Mesenchymal stem cell (in vitro differentiated cells and primary cell): Measurements from ENCODE around the gene CLP1.

Experiments
- DNase-seq: peaks from one replicate; pipeline ENCODE4 v3.0.0-alpha.2; 2013
- H2AFZ ChIP-seq: one replicate; pipeline ENCODE4 v1.6.1; 2013; ENCODE audit warnings: low read depth, mild to moderate bottlenecking, control low read depth, inconsistent platforms, low read length, moderate library complexity
- H2AK5ac ChIP-seq: 2 replicates; pipeline ENCODE4 v1.6.1; 2013; ENCODE audit warnings: low read length, moderate library complexity, mild to moderate bottlenecking, inconsistent platforms; ENCODE audit not compliant: severe bottlenecking
- H2BK120ac ChIP-seq: one replicate; pipeline ENCODE4 v1.6.1; 2013; ENCODE audit warnings: low read depth, mild to moderate bottlenecking, inconsistent platforms, low read length, moderate library complexity
- H2BK12ac ChIP-seq, 2 experiments: one replicate each; pipeline ENCODE4 v1.6.1; 2013; ENCODE audit warnings: inconsistent platforms in 2 of 2, low read length in 2 of 2, mild to moderate bottlenecking in 2 of 2, moderate library complexity in 2 of 2, control low read depth in 1 of 2
- H2BK15ac ChIP-seq: one replicate; pipeline ENCODE4 v1.6.1; 2013; ENCODE audit warnings: mild to moderate bottlenecking, low read depth, inconsistent platforms; ENCODE audit not compliant: poor library complexity, severe bottlenecking
- H2BK5ac ChIP-seq: 2 replicates; pipeline ENCODE4 v1.6.1; 2013; ENCODE audit warnings: low read depth, mild to moderate bottlenecking, low read length, control low read depth, inconsistent platforms; ENCODE audit not compliant: poor library complexity, severe bottlenecking
- H3K14ac ChIP-seq, 2 experiments: one replicate each; pipeline ENCODE4 v1.6.1; 2013; ENCODE audit warnings: inconsistent platforms in 2 of 2, low read length in 2 of 2, control low read depth in 1 of 2, mild to moderate bottlenecking in 1 of 2, moderate library complexity in 1 of 2
- H3K18ac ChIP-seq, 2 experiments: one replicate each; pipeline ENCODE4 v1.6.1; 2013; ENCODE audit warnings: inconsistent platforms in 2 of 2, low read length in 2 of 2, control low read depth in 1 of 2, low read depth in 1 of 2, mild to moderate bottlenecking in 1 of 2
- H3K23ac ChIP-seq, 2 experiments: one replicate each; pipeline ENCODE4 v1.6.1; 2013; ENCODE audit warnings: inconsistent platforms in 2 of 2, low read length in 2 of 2, mild to moderate bottlenecking in 2 of 2, moderate library complexity in 2 of 2, control low read depth in 1 of 2
- H3K27ac ChIP-seq: 2 replicates; pipeline ENCODE4 v1.5.1; 2013; ENCODE audit warnings: mild to moderate bottlenecking, moderate library complexity, low read length, control low read depth, inconsistent platforms; ENCODE audit not compliant: poor library complexity, severe bottlenecking
- H3K27me3 ChIP-seq, 2 experiments: 2 replicates each; pipeline versions ENCODE4 v1.6.1 to v1.7.0; 2013; ENCODE audit warnings: low read length in 2 of 2, mild to moderate bottlenecking in 2 of 2, moderate library complexity in 2 of 2, control low read depth in 1 of 2, inconsistent platforms in 1 of 2; ENCODE audit not compliant: control insufficient read depth in 1 of 2, insufficient read depth in 1 of 2
- H3K36me3 ChIP-seq, 2 experiments: 2 replicates each; pipeline versions ENCODE4 v1.6.1 to v1.7.0; 2013; ENCODE audit warnings: low read length in 2 of 2, control low read depth in 1 of 2, inconsistent platforms in 1 of 2, low read depth in 1 of 2, mild to moderate bottlenecking in 1 of 2; ENCODE audit not compliant: insufficient read depth in 2 of 2, control insufficient read depth in 1 of 2
- H3K4ac ChIP-seq, 2 experiments: one replicate each; pipeline ENCODE4 v1.6.1; 2013; ENCODE audit warnings: inconsistent platforms in 2 of 2, low read length in 2 of 2, mild to moderate bottlenecking in 2 of 2, moderate library complexity in 2 of 2, control low read depth in 1 of 2, low read depth in 1 of 2
- H3K4me1 ChIP-seq: 2 replicates; pipeline ENCODE4 v1.6.1; 2013; ENCODE audit warnings: low read depth, low read length, control low read depth; ENCODE audit not compliant: control insufficient read depth, insufficient read depth
- H3K4me2 ChIP-seq: 2 replicates; pipeline ENCODE4 v1.6.1; 2013; ENCODE audit warnings: low read length, mild to moderate bottlenecking, inconsistent platforms; ENCODE audit not compliant: poor library complexity, severe bottlenecking
- H3K4me3 ChIP-seq, 2 experiments: 2 replicates each; pipeline versions ENCODE4 v1.5.1 to v1.7.0; 2013; ENCODE audit warnings: low read length in 2 of 2, mild to moderate bottlenecking in 2 of 2, control low read depth in 1 of 2, low read depth in 1 of 2; ENCODE audit not compliant: insufficient read depth in 1 of 2
- H3K79me1 ChIP-seq: replicated peaks from 2 replicates; pipeline ENCODE4 v1.6.1; 2013; ENCODE audit warnings: mild to moderate bottlenecking, control low read depth, low read length, inconsistent platforms; ENCODE audit not compliant: poor library complexity, severe bottlenecking
- H3K9ac ChIP-seq: 2 replicates; pipeline ENCODE4 v1.7.0; 2013; ENCODE audit warnings: mild to moderate bottlenecking, low read length, moderate library complexity
- H3K9me3 ChIP-seq: 2 replicates; pipeline ENCODE4 v1.7.0; 2013; ENCODE audit warnings: mild to moderate bottlenecking, low read length; ENCODE audit not compliant: control insufficient read depth
- H4K8ac ChIP-seq: one replicate; pipeline ENCODE4 v1.6.1; 2013; ENCODE audit warnings: inconsistent platforms, mild to moderate bottlenecking, low read length, moderate library complexity
- H4K91ac ChIP-seq: one replicate; pipeline ENCODE4 v1.6.1; 2013; ENCODE audit warnings: mild to moderate bottlenecking, low read length, inconsistent platforms
- WGBS: methylation state at CpG from one replicate; pipeline ENCODE4 v1.1.7; 2013; ENCODE audit warnings: mixed read lengths; 5-methylcytosine and 5-hydroxymethylcytosine counted together

Gene CLP1

DNA sequence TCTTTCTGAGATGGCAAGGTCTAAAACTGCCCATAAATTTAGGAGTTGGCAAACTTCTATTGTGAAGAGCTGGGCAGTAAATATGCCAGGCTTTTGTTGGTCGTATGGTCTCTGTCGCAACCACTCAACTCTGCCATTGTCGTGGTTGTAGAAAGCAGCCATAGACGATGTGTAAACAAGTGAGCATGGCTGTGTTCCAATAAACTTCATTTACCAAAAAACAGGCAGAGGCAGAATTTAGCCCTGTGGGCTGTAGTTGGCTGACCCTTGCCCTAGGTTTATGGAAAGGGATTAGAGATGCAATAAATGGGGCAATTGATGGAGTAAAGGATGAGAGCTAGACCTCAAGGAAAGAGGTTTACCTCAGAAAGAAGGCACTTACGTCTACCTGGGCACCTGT, 25.4 kb upstream of the CLP1 start:
- no peaks in the 10 kb centered on the region for H3K36me3 ChIP-seq
- no peak overlapping the region for H3K4ac ChIP-seq
- WGBS, result 46% methylated on average over 5 of the region's 5 CpGs
- no peak overlapping the region for H3K4me2 ChIP-seq
- H2AK5ac ChIP-seq, result no peak overlapping the region
- no peak overlapping the region for H2BK120ac ChIP-seq
- H3K9ac ChIP-seq, result no peak overlapping the region
- no peak overlapping the region for H2AFZ ChIP-seq
- H3K4me3 ChIP-seq, result no peak overlapping the region
- no peak overlapping the region for H2BK12ac ChIP-seq
- no peak for DNase-seq
- H4K8ac ChIP-seq, result no peak overlapping the region
- no peak overlapping the region for H3K14ac ChIP-seq
- H2BK15ac ChIP-seq, result no peak overlapping the region
- peaks cover 27 to 32% of the 10 kb centered on the region in 2 experiments for H3K27me3 ChIP-seq
- no peak overlapping the region for H3K18ac ChIP-seq
- H2BK5ac ChIP-seq, result no peak overlapping the region
- H3K4me1 ChIP-seq, result no peaks in the 10 kb centered on the region
- no peaks in the 10 kb centered on the region for H3K9me3 ChIP-seq
- no peaks in the 10 kb centered on the region for H3K79me1 ChIP-seq
- no peak overlapping the region for H3K27ac ChIP-seq
- no peak overlapping the region for H4K91ac ChIP-seq
- no peak overlapping the region for H3K23ac ChIP-seq

DNA sequence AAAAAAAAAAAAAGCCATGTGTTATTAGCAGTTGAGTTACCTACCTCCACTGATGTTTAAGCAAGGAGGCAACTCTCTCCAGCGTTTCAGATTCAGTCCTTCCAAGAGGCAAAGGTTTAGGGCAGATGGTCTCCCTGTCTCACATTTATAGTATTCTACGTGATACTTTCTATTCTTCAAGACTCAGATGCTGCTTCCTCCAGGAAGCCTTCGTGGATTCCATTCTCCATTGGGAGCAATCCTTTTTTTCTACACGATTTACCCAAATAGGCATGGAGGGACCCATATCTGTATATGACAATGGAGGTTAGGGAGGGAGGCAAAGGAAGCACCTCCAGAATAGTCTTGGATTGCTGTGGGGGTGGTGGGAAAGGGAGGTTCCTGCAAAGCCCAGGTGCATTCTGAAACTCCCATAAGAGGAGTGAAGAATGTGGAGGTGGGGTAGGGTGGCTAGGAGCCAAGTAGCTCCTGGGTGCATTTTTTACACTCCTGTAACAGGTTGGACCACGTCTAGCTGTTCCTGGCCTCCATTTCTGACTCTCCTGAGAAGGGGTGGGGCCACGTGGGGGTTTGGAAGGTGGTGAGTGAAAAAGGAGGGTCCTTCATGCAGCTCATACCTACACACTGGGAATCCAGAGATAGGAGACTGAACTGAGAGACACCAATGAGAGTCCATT, 24.0 kb upstream of the CLP1 start:
- no peak overlapping the region for H2BK15ac ChIP-seq
- no peak overlapping the region for H3K23ac ChIP-seq
- H2BK120ac ChIP-seq, result no peak overlapping the region
- H3K79me1 ChIP-seq, result peaks cover 5% of the 10 kb centered on the region
- H3K27ac ChIP-seq, result no peak overlapping the region
- H3K4ac ChIP-seq, result no peak overlapping the region
- H3K14ac ChIP-seq, result no peak overlapping the region
- peaks cover 27 to 32% of the 10 kb centered on the region in 2 experiments for H3K27me3 ChIP-seq
- H4K8ac ChIP-seq, result no peak overlapping the region
- H2BK5ac ChIP-seq, result no peak overlapping the region
- no peaks in the 10 kb centered on the region for H3K9me3 ChIP-seq
- H3K9ac ChIP-seq, result no peak overlapping the region
- no peak for DNase-seq
- peaks cover 6% of the 10 kb centered on the region for H3K4me1 ChIP-seq
- no peak overlapping the region for H2BK12ac ChIP-seq
- H3K36me3 ChIP-seq, result no peaks in the 10 kb centered on the region
- no peak overlapping the region for H4K91ac ChIP-seq
- WGBS, result 84% methylated on average over 5 of the region's 6 CpGs
- H3K4me3 ChIP-seq, result no peak overlapping the region
- H2AK5ac ChIP-seq, result no peak overlapping the region
- no peak overlapping the region for H2AFZ ChIP-seq
- no peak overlapping the region for H3K18ac ChIP-seq
- no peak overlapping the region for H3K4me2 ChIP-seq

DNA sequence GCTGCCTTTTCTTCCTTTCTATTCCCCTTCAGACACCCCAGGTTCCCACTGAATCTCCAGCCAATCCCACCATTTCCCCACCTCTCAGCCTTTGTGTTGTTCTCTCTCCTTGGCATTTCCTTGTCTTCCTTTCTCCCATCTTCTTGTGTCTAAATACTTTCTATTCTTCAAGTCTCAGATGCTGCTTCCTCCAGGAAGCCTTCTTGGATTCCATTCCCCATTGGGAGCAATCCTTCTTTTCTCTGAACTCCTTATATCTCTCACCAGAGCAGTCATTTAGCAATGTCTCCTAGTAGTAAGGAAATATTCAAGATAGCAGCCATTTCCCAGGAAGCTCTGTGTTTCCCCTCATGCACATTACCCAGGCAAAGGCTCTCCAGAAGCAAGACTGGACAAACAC, 23.3 kb upstream of the CLP1 start:
- Histone ChIP-seq H3K27me3 (peaks cover 27 to 32% of the 10 kb centered on the region in 2 experiments), H2AK5ac (no peak overlapping the region), H2BK12ac (no peak overlapping the region), H3K4ac (no peak overlapping the region), H3K23ac (no peak overlapping the region), H3K9me3 (no peaks in the 10 kb centered on the region), H2BK5ac (no peak overlapping the region), H3K9ac (no peak overlapping the region), H4K91ac (no peak overlapping the region), H2BK120ac (no peak overlapping the region), H2AFZ (no peak overlapping the region), H3K79me1 (peaks cover 5% of the 10 kb centered on the region), H3K27ac (no peak overlapping the region), H2BK15ac (no peak overlapping the region), H3K4me3 (no peak overlapping the region), H3K36me3 (no peaks in the 10 kb centered on the region), H4K8ac (no peak overlapping the region), H3K18ac (no peak overlapping the region), H3K4me2 (no peak overlapping the region), H3K4me1 (peaks cover 6% of the 10 kb centered on the region), H3K14ac (no peak overlapping the region)
- DNase-seq, result no peak

DNA sequence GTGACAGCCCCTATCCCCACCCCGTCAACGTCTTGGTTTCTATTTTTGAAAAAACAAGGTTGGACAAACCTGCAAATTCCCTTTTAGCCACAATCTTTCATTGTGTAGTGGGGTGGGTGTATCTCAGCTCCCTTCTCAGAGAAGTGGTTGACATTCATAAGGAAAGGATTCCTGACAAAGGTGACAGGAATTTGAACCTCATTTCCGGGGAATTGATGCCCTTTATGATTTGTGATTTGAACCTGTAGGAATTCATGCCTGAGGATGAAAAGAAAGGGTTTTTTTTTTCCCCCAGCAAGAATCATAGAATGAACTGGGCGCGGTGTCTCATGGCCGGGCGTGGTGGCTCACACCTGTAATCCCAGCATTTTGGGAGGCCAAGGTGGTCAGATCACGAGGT, 22.3 kb upstream of the CLP1 start:
- H3K4me3 ChIP-seq, result no peak overlapping the region
- H4K8ac ChIP-seq, result no peak overlapping the region
- no peak overlapping the region for H2AFZ ChIP-seq
- H2BK12ac ChIP-seq, result no peak overlapping the region
- no peak overlapping the region for H3K18ac ChIP-seq
- H3K9me3 ChIP-seq, result no peaks in the 10 kb centered on the region
- no peak overlapping the region for H3K27ac ChIP-seq
- no peak overlapping the region for H3K9ac ChIP-seq
- peak overlapping the region; percentile 0 for H2BK15ac ChIP-seq
- no peaks in the 10 kb centered on the region for H3K36me3 ChIP-seq
- H3K23ac ChIP-seq, result no peak overlapping the region
- peaks cover 27 to 32% of the 10 kb centered on the region in 2 experiments for H3K27me3 ChIP-seq
- no peak overlapping the region for H2AK5ac ChIP-seq
- WGBS, result 96% methylated on average over 7 of the region's 8 CpGs
- no peak overlapping the region for H4K91ac ChIP-seq
- no peak overlapping the region for H2BK5ac ChIP-seq
- DNase-seq, result no peak
- no peak overlapping the region for H2BK120ac ChIP-seq
- H3K14ac ChIP-seq, result no peak overlapping the region
- H3K4ac ChIP-seq, result no peak overlapping the region
- H3K4me2 ChIP-seq, result no peak overlapping the region
- peaks cover 12% of the 10 kb centered on the region for H3K4me1 ChIP-seq
- peaks cover 5% of the 10 kb centered on the region for H3K79me1 ChIP-seq
